Measurements from ENCODE around the gene ZNF365. TPM values are rescaled to one million over a fixed set of nuclear protein-coding genes. Genes with fewer than 3 reads are reported as not detected.

The ZNF365 gene
- total and polyA plus RNA-seq, 2 experiments from 2014 or later = 0.60 to 0.93 TPM

- no peak overlapping the region for H3K27ac ChIP-seq
- H3K9me2 ChIP-seq (replicated peaks; ENCODE audit: insufficient read depth) = no peaks in the 10 kb centered on the region
- no peaks in the 10 kb centered on the region for H3K36me3 ChIP-seq (replicated peaks; ENCODE audit: insufficient read depth, low read depth)
- no peaks in the 10 kb centered on the region for H3K4me1 ChIP-seq (ENCODE audit: insufficient read depth)
- 62% methylated on average over 3 of the region's 3 CpGs for WGBS (ENCODE audit: low lambda C conversion rate, missing lambda C conversion rate)
- no peaks in the 10 kb centered on the region for H3K9me3 ChIP-seq (ENCODE audit: low read depth)
- no peak for DNase-seq (ENCODE audit: low spot score)
- H3K79me2 ChIP-seq = no peaks in the 10 kb centered on the region
- H3K4me3 ChIP-seq = no peak overlapping the region
- H3K27me3 ChIP-seq = no peaks in the 10 kb centered on the region
- no peak overlapping the region for H3K4me2 ChIP-seq
- no peaks in the 10 kb centered on the region for H4K20me1 ChIP-seq (ENCODE audit: insufficient read depth, poor library complexity, severe bottlenecking)
- no peak overlapping the region for H2AFZ ChIP-seq
- TF ChIP-seq CTCF (IDR thresholded peaks at IDR 0.05; ENCODE audit: poor library complexity) = no peak
- no peak for TF ChIP-seq EZH2phosphoT487 (IDR thresholded peaks at IDR 0.05; ENCODE audit: low read depth, severe bottlenecking, unreplicated experiment)
Measured at GRCh38 chr10:62426600-62426999, 52.4 kb downstream of the ZNF365 start.

- no peak for DNase-seq (ENCODE audit: low spot score)
- H3K4me2 ChIP-seq = no peak overlapping the region
- H3K79me2 ChIP-seq = no peaks in the 10 kb centered on the region
- no peak overlapping the region for H3K4me3 ChIP-seq
- H3K27ac ChIP-seq = no peak overlapping the region
- H3K27me3 ChIP-seq = no peaks in the 10 kb centered on the region
- no peaks in the 10 kb centered on the region for H3K9me3 ChIP-seq (ENCODE audit: low read depth)
- 81% methylated on average over 1 of the region's 1 CpG for WGBS (ENCODE audit: low lambda C conversion rate, missing lambda C conversion rate)
- no peaks in the 10 kb centered on the region for H4K20me1 ChIP-seq (ENCODE audit: insufficient read depth, poor library complexity, severe bottlenecking)
- H3K4me1 ChIP-seq (ENCODE audit: insufficient read depth) = no peaks in the 10 kb centered on the region
- H3K9me2 ChIP-seq (replicated peaks; ENCODE audit: insufficient read depth) = no peaks in the 10 kb centered on the region
- H2AFZ ChIP-seq = no peak overlapping the region
- TF ChIP-seq CTCF (IDR thresholded peaks at IDR 0.05; ENCODE audit: poor library complexity) = no peak
- no peak for TF ChIP-seq EZH2 (IDR thresholded peaks at IDR 0.05; ENCODE audit: borderline replicate concordance)
- no peak for TF ChIP-seq EZH2phosphoT487 (IDR thresholded peaks at IDR 0.05; ENCODE audit: low read depth, severe bottlenecking, unreplicated experiment)
- no peaks in the 10 kb centered on the region for H3K36me3 ChIP-seq (replicated peaks; ENCODE audit: insufficient read depth, low read depth)
Measured at GRCh38 chr10:62430881-62431280, 56.7 kb downstream of the ZNF365 start.

- WGBS (ENCODE audit: low lambda C conversion rate, missing lambda C conversion rate) = 64% methylated on average over 5 of the region's 5 CpGs
- Histone ChIP-seq H3K4me1 (ENCODE audit: insufficient read depth) (no peaks in the 10 kb centered on the region), H3K9me2 (replicated peaks; ENCODE audit: insufficient read depth) (no peaks in the 10 kb centered on the region), H4K20me1 (ENCODE audit: insufficient read depth, poor library complexity, severe bottlenecking) (no peaks in the 10 kb centered on the region), H3K79me2 (no peaks in the 10 kb centered on the region), H3K36me3 (replicated peaks; ENCODE audit: insufficient read depth, low read depth) (no peaks in the 10 kb centered on the region), H3K27ac (no peak overlapping the region), H2AFZ (no peak overlapping the region), H3K4me3 (no peak overlapping the region), H3K9me3 (ENCODE audit: low read depth) (no peaks in the 10 kb centered on the region), H3K4me2 (no peak overlapping the region), H3K27me3 (no peaks in the 10 kb centered on the region)
- TF ChIP-seq EZH2phosphoT487 (IDR thresholded peaks at IDR 0.05; ENCODE audit: low read depth, severe bottlenecking, unreplicated experiment) = no peak
- TF ChIP-seq EZH2 (IDR thresholded peaks at IDR 0.05; ENCODE audit: borderline replicate concordance) = no peak
- TF ChIP-seq CTCF (IDR thresholded peaks at IDR 0.05; ENCODE audit: poor library complexity) = no peak
- DNase-seq (ENCODE audit: low spot score) = peak; percentile 33
Measured at GRCh38 chr10:62433181-62433692, 59.1 kb downstream of the ZNF365 start.

GRCh38 chr10:62433901-62434300 is 59.7 kb downstream of the ZNF365 start:
- Histone ChIP-seq H3K9me3 (ENCODE audit: low read depth) (no peaks in the 10 kb centered on the region), H3K27ac (no peak overlapping the region), H3K36me3 (replicated peaks; ENCODE audit: insufficient read depth, low read depth) (no peaks in the 10 kb centered on the region), H3K4me2 (no peak overlapping the region), H3K9me2 (replicated peaks; ENCODE audit: insufficient read depth) (no peaks in the 10 kb centered on the region), H3K4me1 (ENCODE audit: insufficient read depth) (no peaks in the 10 kb centered on the region), H3K4me3 (no peak overlapping the region), H2AFZ (no peak overlapping the region), H3K79me2 (no peaks in the 10 kb centered on the region), H4K20me1 (ENCODE audit: insufficient read depth, poor library complexity, severe bottlenecking) (no peaks in the 10 kb centered on the region), H3K27me3 (no peaks in the 10 kb centered on the region)
- TF ChIP-seq CTCF (IDR thresholded peaks at IDR 0.05; ENCODE audit: poor library complexity) (no peak), EZH2 (IDR thresholded peaks at IDR 0.05; ENCODE audit: borderline replicate concordance) (no peak), EZH2phosphoT487 (IDR thresholded peaks at IDR 0.05; ENCODE audit: low read depth, severe bottlenecking, unreplicated experiment) (no peak)
- WGBS (ENCODE audit: low lambda C conversion rate, missing lambda C conversion rate) = 93% methylated on average over 4 of the region's 4 CpGs
- DNase-seq (ENCODE audit: low spot score) = no peak

All from hepatocyte (in vitro differentiated cells).